ENCODE measurements around the gene TBC1D1. TPM values are rescaled to one million over a fixed set of nuclear protein-coding genes. Genes with fewer than 3 reads are reported as not detected.

The TBC1D1 gene
- polyA plus RNA-seq, 1 donor from 2014 or later, result 23.2 TPM

GRCh38 chr4:37927434-37927833 lies 36.5 kb downstream of the TBC1D1 start:
- Histone ChIP-seq H3K4me3 (ENCODE audit: low read length) (no peak overlapping the region), H3K9me2 (ENCODE audit: insufficient read depth, low read length) (no peaks in the 10 kb centered on the region), H3F3A (ENCODE audit: insufficient read depth, low read length, poor library complexity, severe bottlenecking) (no peaks in the 10 kb centered on the region), H3K4me2 (ENCODE audit: low read length) (no peak overlapping the region), H3K9me3 (ENCODE audit: low read length) (no peaks in the 10 kb centered on the region), H3K36me3 (ENCODE audit: insufficient read depth, low read length) (no peaks in the 10 kb centered on the region), H3K9ac (ENCODE audit: low read length) (no peak overlapping the region), H3K27me3 (ENCODE audit: insufficient read depth, low read depth, low read length) (no peaks in the 10 kb centered on the region), H4K20me1 (ENCODE audit: insufficient read depth) (no peaks in the 10 kb centered on the region), H2AFZ (ENCODE audit: low read depth, low read length) (no peak overlapping the region), H3K27ac (ENCODE audit: low read length) (peak overlapping the region; percentile 40), H3K79me2 (replicated peaks; ENCODE audit: insufficient read depth, low read length) (no peaks in the 10 kb centered on the region)
- no peak for TF ChIP-seq MXI1 (conservative IDR thresholded peaks at IDR 0.05; ENCODE audit: poor library complexity, severe bottlenecking)
- no peak for TF ChIP-seq CTCF (IDR thresholded peaks at IDR 0.05; ENCODE audit: poor library complexity, severe bottlenecking)
- no peak for TF ChIP-seq SMC3 (conservative IDR thresholded peaks at IDR 0.05; ENCODE audit: poor library complexity)
- TF ChIP-seq EZH2 (IDR thresholded peaks at IDR 0.05; ENCODE audit: borderline replicate concordance, insufficient read depth, low read length, poor library complexity, severe bottlenecking), result no peak
- TF ChIP-seq REST (IDR thresholded peaks at IDR 0.05; ENCODE audit: borderline replicate concordance), result no peak
- TF ChIP-seq RAD21 (conservative IDR thresholded peaks at IDR 0.05), result no peak
- TF ChIP-seq EP300 (conservative IDR thresholded peaks at IDR 0.05; ENCODE audit: poor library complexity, severe bottlenecking), result no peak
- no peak for TF ChIP-seq TAF1 (IDR thresholded peaks at IDR 0.05; ENCODE audit: low read depth)
- no peak for TF ChIP-seq POLR2AphosphoS5 (IDR thresholded peaks at IDR 0.05)

GRCh38 chr4:37928426-37929416 lies 37.8 kb downstream of the TBC1D1 start:
- no peaks in the 10 kb centered on the region for H3K9me3 ChIP-seq (ENCODE audit: low read length)
- H2AFZ ChIP-seq (ENCODE audit: low read depth, low read length), result no peak overlapping the region
- H3K4me2 ChIP-seq (ENCODE audit: low read length), result no peak overlapping the region
- no peak overlapping the region for H3K9ac ChIP-seq (ENCODE audit: low read length)
- no peaks in the 10 kb centered on the region for H3K9me2 ChIP-seq (ENCODE audit: insufficient read depth, low read length)
- no peaks in the 10 kb centered on the region for H4K20me1 ChIP-seq (ENCODE audit: insufficient read depth)
- no peak overlapping the region for H3K4me3 ChIP-seq (ENCODE audit: low read length)
- no peak overlapping the region for H3K27ac ChIP-seq (ENCODE audit: low read length)
- no peaks in the 10 kb centered on the region for H3K36me3 ChIP-seq (ENCODE audit: insufficient read depth, low read length)
- TF ChIP-seq POLR2AphosphoS5 (IDR thresholded peaks at IDR 0.05), result no peak
- no peak for TF ChIP-seq EZH2 (IDR thresholded peaks at IDR 0.05; ENCODE audit: borderline replicate concordance, insufficient read depth, low read length, poor library complexity, severe bottlenecking)
- TF ChIP-seq TAF1 (IDR thresholded peaks at IDR 0.05; ENCODE audit: low read depth), result no peak
- no peak for TF ChIP-seq CTCF (IDR thresholded peaks at IDR 0.05; ENCODE audit: poor library complexity, severe bottlenecking)
- TF ChIP-seq EP300 (conservative IDR thresholded peaks at IDR 0.05; ENCODE audit: poor library complexity, severe bottlenecking), result no peak
- TF ChIP-seq SMC3 (conservative IDR thresholded peaks at IDR 0.05; ENCODE audit: poor library complexity), result no peak
- TF ChIP-seq RAD21 (conservative IDR thresholded peaks at IDR 0.05), result no peak
- TF ChIP-seq MXI1 (conservative IDR thresholded peaks at IDR 0.05; ENCODE audit: poor library complexity, severe bottlenecking), result no peak
- no peak for TF ChIP-seq REST (IDR thresholded peaks at IDR 0.05; ENCODE audit: borderline replicate concordance)
- H3K27me3 ChIP-seq (ENCODE audit: insufficient read depth, low read depth, low read length), result no peaks in the 10 kb centered on the region
- no peaks in the 10 kb centered on the region for H3K79me2 ChIP-seq (replicated peaks; ENCODE audit: insufficient read depth, low read length)
- no peaks in the 10 kb centered on the region for H3F3A ChIP-seq (ENCODE audit: insufficient read depth, low read length, poor library complexity, severe bottlenecking)

All from neural cell (in vitro differentiated cells).